ENCODE data around the gene PPA2.

DNA sequence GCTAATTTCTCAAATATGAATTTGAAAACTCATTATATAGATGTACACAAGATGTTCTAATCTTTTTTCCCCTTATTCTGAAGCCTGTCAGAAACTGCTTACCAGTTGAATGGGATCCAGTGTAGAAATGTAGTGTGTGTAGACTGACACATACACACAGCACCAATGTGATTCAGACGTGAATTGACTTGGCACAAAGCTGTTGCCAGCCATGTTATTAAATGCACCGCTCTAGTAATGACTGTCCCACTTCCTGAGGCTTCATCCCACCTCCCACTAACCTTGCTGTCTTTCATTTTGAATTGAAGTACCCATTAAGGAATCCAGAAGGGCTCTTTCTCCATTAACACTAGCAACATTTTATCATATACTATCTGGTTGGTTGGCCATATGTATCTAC lies 146.6 kb downstream of the PPA2 start:
- TF ChIP-seq, protein P1, sequence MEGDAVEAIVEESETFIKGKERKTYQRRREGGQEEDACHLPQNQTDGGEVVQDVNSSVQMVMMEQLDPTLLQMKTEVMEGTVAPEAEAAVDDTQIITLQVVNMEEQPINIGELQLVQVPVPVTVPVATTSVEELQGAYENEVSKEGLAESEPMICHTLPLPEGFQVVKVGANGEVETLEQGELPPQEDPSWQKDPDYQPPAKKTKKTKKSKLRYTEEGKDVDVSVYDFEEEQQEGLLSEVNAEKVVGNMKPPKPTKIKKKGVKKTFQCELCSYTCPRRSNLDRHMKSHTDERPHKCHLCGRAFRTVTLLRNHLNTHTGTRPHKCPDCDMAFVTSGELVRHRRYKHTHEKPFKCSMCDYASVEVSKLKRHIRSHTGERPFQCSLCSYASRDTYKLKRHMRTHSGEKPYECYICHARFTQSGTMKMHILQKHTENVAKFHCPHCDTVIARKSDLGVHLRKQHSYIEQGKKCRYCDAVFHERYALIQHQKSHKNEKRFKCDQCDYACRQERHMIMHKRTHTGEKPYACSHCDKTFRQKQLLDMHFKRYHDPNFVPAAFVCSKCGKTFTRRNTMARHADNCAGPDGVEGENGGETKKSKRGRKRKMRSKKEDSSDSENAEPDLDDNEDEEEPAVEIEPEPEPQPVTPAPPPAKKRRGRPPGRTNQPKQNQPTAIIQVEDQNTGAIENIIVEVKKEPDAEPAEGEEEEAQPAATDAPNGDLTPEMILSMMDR (conservative IDR thresholded peaks at IDR 0.05): no peak
- no peak for TF ChIP-seq EZH2 (IDR thresholded peaks at IDR 0.05; ENCODE audit: low read depth)
